ENCODE results near the gene AJAP1. TPM values are rescaled to one million over a fixed set of nuclear protein-coding genes. Genes with fewer than 3 reads are reported as not detected.

AJAP1 gene
- 0.65 TPM in 1 of 2 replicates, not detected in the other for total RNA-seq

GRCh38 chr1:4653796-4654725, at the start of gene AJAP1:
Gene AJAP1, plus strand, starts transcription at chr1:4654609. Its CDS starts 817 bp downstream, at chr1:4655426.

